ENCODE data around the gene RGPD3. TPM values are rescaled to one million over a fixed set of nuclear protein-coding genes. Genes with fewer than 3 reads are reported as not detected.

Gene RGPD3
- total and polyA plus RNA-seq, 9 of the 15 experiments (the other 6 are each of a cell fraction or from before 2014, with no cell fraction given) = 0.01 to 0.03 TPM; not detected in 7

DNA sequence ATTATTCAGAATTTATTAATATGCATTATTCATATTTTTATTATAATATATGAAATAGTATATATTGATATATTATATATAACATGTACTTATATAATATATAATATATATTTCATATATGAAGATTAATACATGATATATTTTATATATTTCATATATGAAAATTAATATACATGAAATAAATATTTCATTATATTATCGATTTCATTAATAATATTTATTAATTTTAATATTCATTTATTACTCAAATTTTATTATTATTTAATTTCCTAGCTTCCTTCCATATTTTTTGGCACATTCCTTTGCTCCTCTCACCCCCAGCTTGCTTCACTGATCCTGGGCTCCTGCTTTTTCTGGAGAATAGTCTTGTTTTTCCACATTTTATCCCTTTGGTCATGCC is 48.7 kb upstream of the RGPD3 start:
- FAIRE-seq (no peak), ATAC-seq (no peak), DNase-seq (ENCODE audit: extremely low read depth in 1 of 4, low spot score in 3 of 4) (no peak)
- intact Hi-C loops (cut with micrococcal nuclease) (no loop called here), in situ Hi-C loops (cut with MboI) (no loop called here)
- H3K36me3 ChIP-seq (ENCODE audit: control insufficient read depth, insufficient read depth, low read length) = no peaks in the 10 kb centered on the region
- no peaks in the 10 kb centered on the region; a peak in 1 of 5 replicates for H3K4me1 ChIP-seq (replicated peaks in 1 of 2; ENCODE audit: control insufficient read depth in 2 of 2, insufficient read depth in 2 of 2, low read length in 2 of 2)
- CTCF ChIA-PET (ENCODE audit: low intra/inter-chr PET ratio) = no interaction called here
- H3K9me3 ChIP-seq (replicated peaks; ENCODE audit: control insufficient read depth, insufficient read depth, low read depth, low read length) = no peaks in the 10 kb centered on the region
- H3K27me3 ChIP-seq (ENCODE audit: control insufficient read depth in 2 of 2, insufficient read depth in 2 of 2, low read length in 2 of 2) = no peaks in the 10 kb centered on the region
- no peaks in the 10 kb centered on the region for H3K79me2 ChIP-seq (ENCODE audit: control insufficient read depth, insufficient read depth, low read length)
- 6% methylated on average over 1 of the region's 1 CpG for whole genome bisulfite sequencing (ENCODE audit: insufficient coverage, low coverage, missing lambda C conversion rate)
- POLR2A ChIA-PET = no interaction called here
- no peak overlapping the region for H3K4me3 ChIP-seq
- no peak overlapping the region for H2AFZ ChIP-seq (ENCODE audit: low read depth, low read length)
- no peak overlapping the region for H3K9ac ChIP-seq (ENCODE audit: insufficient read depth in 1 of 2, low read depth in 2 of 2, low read length in 2 of 2)
- no TSS peak for BruUV-seq (replicated peaks)
- H3K27ac ChIP-seq (ENCODE audit: extremely low read depth, low read depth, low read length) = no peak overlapping the region
- no peaks in the 10 kb centered on the region for H3K9me1 ChIP-seq (ENCODE audit: control insufficient read depth, insufficient read depth, low read length)
- H3K4me2 ChIP-seq (ENCODE audit: insufficient read depth, low read length) = no peak overlapping the region
- no peaks in the 10 kb centered on the region for H4K20me1 ChIP-seq (replicated peaks; ENCODE audit: control insufficient read depth, insufficient read depth, low read length)
- TF ChIP-seq ZBTB17 (CRISPR knock-in tag; IDR thresholded peaks at IDR 0.05) (no peak), ATF7 (IDR thresholded peaks at IDR 0.05) (no peak), PPARD (CRISPR knock-in tag; IDR thresholded peaks at IDR 0.05) (no peak), MAZ (CRISPR knock-in tag; conservative IDR thresholded peaks at IDR 0.05 in 1 of 2, IDR thresholded peaks at IDR 0.05 in 1 of 2) (no peak), CHD2 (IDR thresholded peaks at IDR 0.05; ENCODE audit: low read depth, low read length) (no peak), ZNF12 (CRISPR knock-in tag; IDR thresholded peaks at IDR 0.05) (no peak)
- TF ChIP-seq, protein P1, sequence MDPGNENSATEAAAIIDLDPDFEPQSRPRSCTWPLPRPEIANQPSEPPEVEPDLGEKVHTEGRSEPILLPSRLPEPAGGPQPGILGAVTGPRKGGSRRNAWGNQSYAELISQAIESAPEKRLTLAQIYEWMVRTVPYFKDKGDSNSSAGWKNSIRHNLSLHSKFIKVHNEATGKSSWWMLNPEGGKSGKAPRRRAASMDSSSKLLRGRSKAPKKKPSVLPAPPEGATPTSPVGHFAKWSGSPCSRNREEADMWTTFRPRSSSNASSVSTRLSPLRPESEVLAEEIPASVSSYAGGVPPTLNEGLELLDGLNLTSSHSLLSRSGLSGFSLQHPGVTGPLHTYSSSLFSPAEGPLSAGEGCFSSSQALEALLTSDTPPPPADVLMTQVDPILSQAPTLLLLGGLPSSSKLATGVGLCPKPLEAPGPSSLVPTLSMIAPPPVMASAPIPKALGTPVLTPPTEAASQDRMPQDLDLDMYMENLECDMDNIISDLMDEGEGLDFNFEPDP (CRISPR knock-in tag; IDR thresholded peaks at IDR 0.05) = no peak
- TF ChIP-seq, protein P2, sequence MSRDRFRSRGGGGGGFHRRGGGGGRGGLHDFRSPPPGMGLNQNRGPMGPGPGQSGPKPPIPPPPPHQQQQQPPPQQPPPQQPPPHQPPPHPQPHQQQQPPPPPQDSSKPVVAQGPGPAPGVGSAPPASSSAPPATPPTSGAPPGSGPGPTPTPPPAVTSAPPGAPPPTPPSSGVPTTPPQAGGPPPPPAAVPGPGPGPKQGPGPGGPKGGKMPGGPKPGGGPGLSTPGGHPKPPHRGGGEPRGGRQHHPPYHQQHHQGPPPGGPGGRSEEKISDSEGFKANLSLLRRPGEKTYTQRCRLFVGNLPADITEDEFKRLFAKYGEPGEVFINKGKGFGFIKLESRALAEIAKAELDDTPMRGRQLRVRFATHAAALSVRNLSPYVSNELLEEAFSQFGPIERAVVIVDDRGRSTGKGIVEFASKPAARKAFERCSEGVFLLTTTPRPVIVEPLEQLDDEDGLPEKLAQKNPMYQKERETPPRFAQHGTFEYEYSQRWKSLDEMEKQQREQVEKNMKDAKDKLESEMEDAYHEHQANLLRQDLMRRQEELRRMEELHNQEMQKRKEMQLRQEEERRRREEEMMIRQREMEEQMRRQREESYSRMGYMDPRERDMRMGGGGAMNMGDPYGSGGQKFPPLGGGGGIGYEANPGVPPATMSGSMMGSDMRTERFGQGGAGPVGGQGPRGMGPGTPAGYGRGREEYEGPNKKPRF (IDR thresholded peaks at IDR 0.05; ENCODE audit: low read depth, low read length) = no peak
- TF ChIP-seq, protein P3, sequence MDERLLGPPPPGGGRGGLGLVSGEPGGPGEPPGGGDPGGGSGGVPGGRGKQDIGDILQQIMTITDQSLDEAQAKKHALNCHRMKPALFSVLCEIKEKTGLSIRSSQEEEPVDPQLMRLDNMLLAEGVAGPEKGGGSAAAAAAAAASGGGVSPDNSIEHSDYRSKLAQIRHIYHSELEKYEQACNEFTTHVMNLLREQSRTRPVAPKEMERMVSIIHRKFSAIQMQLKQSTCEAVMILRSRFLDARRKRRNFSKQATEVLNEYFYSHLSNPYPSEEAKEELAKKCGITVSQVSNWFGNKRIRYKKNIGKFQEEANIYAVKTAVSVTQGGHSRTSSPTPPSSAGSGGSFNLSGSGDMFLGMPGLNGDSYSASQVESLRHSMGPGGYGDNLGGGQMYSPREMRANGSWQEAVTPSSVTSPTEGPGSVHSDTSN (CRISPR knock-in tag; IDR thresholded peaks at IDR 0.05; ENCODE audit: low read depth) = no peak
- TF ChIP-seq, protein P3 (tag; conservative IDR thresholded peaks at IDR 0.05; ENCODE audit: low read depth) = no peak
- TF ChIP-seq, protein P4, sequence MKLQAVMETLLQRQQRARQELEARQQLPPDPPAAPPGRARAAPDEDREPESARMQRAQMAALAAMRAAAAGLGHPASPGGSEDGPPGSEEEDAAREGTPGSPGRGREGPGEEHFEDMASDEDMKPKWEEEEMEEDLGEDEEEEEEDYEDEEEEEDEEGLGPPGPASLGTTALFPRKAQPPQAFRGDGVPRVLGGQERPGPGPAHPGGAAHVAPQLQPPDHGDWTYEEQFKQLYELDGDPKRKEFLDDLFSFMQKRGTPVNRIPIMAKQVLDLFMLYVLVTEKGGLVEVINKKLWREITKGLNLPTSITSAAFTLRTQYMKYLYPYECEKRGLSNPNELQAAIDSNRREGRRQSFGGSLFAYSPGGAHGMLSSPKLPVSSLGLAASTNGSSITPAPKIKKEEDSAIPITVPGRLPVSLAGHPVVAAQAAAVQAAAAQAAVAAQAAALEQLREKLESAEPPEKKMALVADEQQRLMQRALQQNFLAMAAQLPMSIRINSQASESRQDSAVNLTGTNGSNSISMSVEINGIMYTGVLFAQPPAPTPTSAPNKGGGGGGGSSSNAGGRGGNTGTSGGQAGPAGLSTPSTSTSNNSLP (IDR thresholded peaks at IDR 0.05; ENCODE audit: borderline replicate concordance, low read depth, low read length) = no peak
